Activated T-helper 9 cell treated with anti-CD3 and anti-CD28 coated beads, Interleukin-2, amount 50 U/mL, for 16 hours (primary cell): ENCODE results near the gene CBX2.

ENCODE experiments used
- DNase-seq: peaks from one replicate; pipeline ENCODE4 v3.0.0-alpha.2; 2020; ENCODE audit warnings: low read depth

Gene CBX2

GRCh38 chr17:79777894-79778503 is at the start of gene CBX2:
CBX2 (plus strand) TSS chr17:79778148; CDS start chr17:79778236, 88 bp downstream.
- peak; percentile 77 for DNase-seq

GRCh38 chr17:79728169-79728907 is 49.6 kb upstream of the CBX2 start:
- DNase-seq = peak; percentile 65

- no peak for DNase-seq
Observed at GRCh38 chr17:79728908-79729471, 49.0 kb upstream of the CBX2 start.

- no peak for DNase-seq
Observed at GRCh38 chr17:79729761-79730160, 48.2 kb upstream of the CBX2 start.

- DNase-seq = no peak
Observed at GRCh38 chr17:79730437-79730768, 47.5 kb upstream of the CBX2 start.

- DNase-seq = no peak
Observed at GRCh38 chr17:79730769-79731483, 47.0 kb upstream of the CBX2 start, which contains the start of gene ENPP7. ENPP7 (plus strand) TSS chr17:79730943; CDS start chr17:79731140, 197 bp downstream.

GRCh38 chr17:79732254-79732653 is 45.7 kb upstream of the CBX2 start:
- DNase-seq = no peak

GRCh38 chr17:79732804-79733691 is 44.9 kb upstream of the CBX2 start:
- DNase-seq = no peak

- no peak for DNase-seq
Observed at GRCh38 chr17:79733692-79734070, 44.3 kb upstream of the CBX2 start.

GRCh38 chr17:79735096-79735495 is 42.9 kb upstream of the CBX2 start:
- no peak for DNase-seq

GRCh38 chr17:79737046-79737921 is 40.7 kb upstream of the CBX2 start:
- no peak for DNase-seq

- no peak for DNase-seq
Observed at GRCh38 chr17:79737922-79738578, 39.9 kb upstream of the CBX2 start.

GRCh38 chr17:79738643-79739042 is 39.3 kb upstream of the CBX2 start:
- no peak for DNase-seq

GRCh38 chr17:79739148-79740062 is 38.5 kb upstream of the CBX2 start:
- no peak for DNase-seq

- no peak for DNase-seq
Observed at GRCh38 chr17:79740413-79740812, 37.5 kb upstream of the CBX2 start.

GRCh38 chr17:79741401-79741750 is 36.6 kb upstream of the CBX2 start:
- no peak for DNase-seq

- DNase-seq = peak; percentile 61
Observed at GRCh38 chr17:79741751-79742588, 36.0 kb upstream of the CBX2 start.

- no peak for DNase-seq
Observed at GRCh38 chr17:79742589-79742918, 35.4 kb upstream of the CBX2 start.
